HepG2 (cell line): ENCODE data around the gene PDZD7. TPM values are rescaled to one million over a fixed set of nuclear protein-coding genes. Genes with fewer than 3 reads are reported as not detected.
A peak's percentile ranks its signal among the peaks of the same experiment; 100 is the strongest.

Experiments
- ATF1 ChIP-seq: IDR thresholded peaks from 2 replicates; pipeline ENCODE4 v1.6.1; 2016; ENCODE audit warnings: mild to moderate bottlenecking, control low read depth
- CCAR2 ChIP-seq: fragments of 200-400 bp; formaldehyde crosslinking; optimal IDR thresholded peaks from 2 replicates; pipeline ENCODE3; 2018; ENCODE audit warnings: low read depth, mild to moderate bottlenecking, low read length, moderate library complexity
- FOXO1 ChIP-seq: sonication (generic); formaldehyde crosslinking; IDR thresholded peaks from 2 replicates; pipeline ENCODE4 v1.4.0; 2020; ENCODE audit warnings: missing genetic modification reagents
- GABPB1 ChIP-seq: IDR thresholded peaks from 2 replicates; pipeline ENCODE4 v1.6.1; 2016; ENCODE audit warnings: mild to moderate bottlenecking, missing genetic modification reagents, moderate library complexity, missing compliant biosample characterization
- KDM5B ChIP-seq: sonication (generic); formaldehyde crosslinking; IDR thresholded peaks from 2 replicates; pipeline ENCODE4 v1.4.0; 2020; ENCODE audit warnings: missing genetic modification reagents, mild to moderate bottlenecking, borderline replicate concordance
- NONO ChIP-seq, 2 experiments: fragments of 450-650 bp in 1 of 2; sonication (generic) in 1 of 2; formaldehyde crosslinking in 1 of 2; IDR thresholded peaks in 1 of 2; conservative IDR thresholded peaks in 1 of 2; 2 replicates each; pipeline versions ENCODE4 v1.6.1 to v1.8.0; 2017 to 2022; ENCODE audit warnings: mild to moderate bottlenecking in 1 of 2, missing genetic modification reagents in 1 of 2, moderate library complexity in 1 of 2
- PTBP1 ChIP-seq: fragments of 200-400 bp; formaldehyde crosslinking; IDR thresholded peaks from 2 replicates; pipeline ENCODE4 v1.6.1; 2018; ENCODE audit warnings: low read length, low read depth; ENCODE audit not compliant: poor library complexity, severe bottlenecking
- RBM22 ChIP-seq: fragments of 200-400 bp; formaldehyde crosslinking; optimal IDR thresholded peaks from 2 replicates; pipeline ENCODE3; 2017; ENCODE audit warnings: mild to moderate bottlenecking, low read length, moderate library complexity
- SALL1 ChIP-seq: sonication (generic); formaldehyde crosslinking; IDR thresholded peaks from 2 replicates; pipeline ENCODE4 v1.8.0; 2022; ENCODE audit warnings: mild to moderate bottlenecking, missing genetic modification reagents
- SALL2 ChIP-seq: sonication (generic); formaldehyde crosslinking; IDR thresholded peaks from 2 replicates; pipeline ENCODE4 v1.8.1; 2023; ENCODE audit warnings: mild to moderate bottlenecking, missing genetic modification reagents, inconsistent platforms
- TARDBP ChIP-seq: sonication (generic); formaldehyde crosslinking; IDR thresholded peaks from 2 replicates; pipeline ENCODE4 v1.8.0; 2022; ENCODE audit warnings: mild to moderate bottlenecking, missing genetic modification reagents
- ZFP82 ChIP-seq: sonication (generic); formaldehyde crosslinking; IDR thresholded peaks from 2 replicates; pipeline ENCODE4 v1.5.1; 2020; ENCODE audit warnings: mild to moderate bottlenecking, missing genetic modification reagents, borderline replicate concordance
- ZKSCAN8 ChIP-seq: IDR thresholded peaks from 2 replicates; pipeline ENCODE4 v1.6.1; 2016; ENCODE audit warnings: borderline replicate concordance, missing genetic modification reagents, missing compliant biosample characterization
- ZNF274 ChIP-seq: sonication (generic); formaldehyde crosslinking; IDR thresholded peaks from 2 replicates; pipeline ENCODE4 v1.5.1; 2020; ENCODE audit warnings: mild to moderate bottlenecking, missing genetic modification reagents
- ZNF317 ChIP-seq: sonication (generic); formaldehyde crosslinking; IDR thresholded peaks from 2 replicates; pipeline ENCODE4 v1.5.0; 2020; ENCODE audit warnings: mild to moderate bottlenecking, missing genetic modification reagents
- ZNF530 ChIP-seq: sonication (generic); formaldehyde crosslinking; IDR thresholded peaks from 2 replicates; pipeline ENCODE4 v1.5.0; 2020; ENCODE audit warnings: low read depth, mild to moderate bottlenecking, missing genetic modification reagents
- ZNF550 ChIP-seq: sonication (generic); formaldehyde crosslinking; IDR thresholded peaks from 2 replicates; pipeline ENCODE4 v1.4.0; 2020; ENCODE audit warnings: mild to moderate bottlenecking, missing genetic modification reagents, borderline replicate concordance
- ZNF589 ChIP-seq: sonication (generic); formaldehyde crosslinking; conservative IDR thresholded peaks from 2 replicates; pipeline ENCODE4 v1.8.0; 2022; ENCODE audit warnings: mild to moderate bottlenecking, moderate library complexity, missing genetic modification reagents
- ZNF607 ChIP-seq: sonication (generic); formaldehyde crosslinking; IDR thresholded peaks from 2 replicates; pipeline ENCODE4 v1.5.1; 2020; ENCODE audit warnings: missing genetic modification reagents, mild to moderate bottlenecking, borderline replicate concordance
- ZNF615 ChIP-seq: sonication (generic); formaldehyde crosslinking; IDR thresholded peaks from 2 replicates; pipeline ENCODE4 v1.5.0; 2020; ENCODE audit warnings: mild to moderate bottlenecking, missing genetic modification reagents, borderline replicate concordance
- ZNF644 ChIP-seq: IDR thresholded peaks from 2 replicates; pipeline ENCODE4 v1.6.1; 2016; ENCODE audit warnings: low read depth
- ZNF720 ChIP-seq: sonication (generic); formaldehyde crosslinking; IDR thresholded peaks from 2 replicates; pipeline ENCODE4 v1.4.0; 2020; ENCODE audit warnings: missing genetic modification reagents
- ZNF777 ChIP-seq: sonication (generic); formaldehyde crosslinking; IDR thresholded peaks from 2 replicates; pipeline ENCODE4 v1.4.0; 2020; ENCODE audit warnings: missing genetic modification reagents
- ZNF780A ChIP-seq: sonication (generic); formaldehyde crosslinking; IDR thresholded peaks from 2 replicates; pipeline ENCODE4 v1.8.0; 2022; ENCODE audit warnings: mild to moderate bottlenecking, missing genetic modification reagents, moderate library complexity
- ZSCAN12 ChIP-seq: sonication (generic); formaldehyde crosslinking; IDR thresholded peaks from 2 replicates; pipeline ENCODE4 v1.9.0; 2021; ENCODE audit warnings: mild to moderate bottlenecking, missing genetic modification reagents
- polyA plus RNA-seq, 8 experiments: library from polyadenylated mRNA; depleted of rRNA in 3 of 8; stranded (reverse) in 7 of 8; unstranded in 1 of 8; fragments of >200 nt; fragmentation: Illumina TruSeq in 4 of 8; extraction: Trizol in 4 of 8; gene quantifications; 2 replicates each; pipeline versions ENCODE4 v1.2.1 to v1.2.3, GENCODE V29; 2011 to 2016; ENCODE audit warnings: low read depth in 4 of 8, missing spikeins in 1 of 8, mixed read lengths in 1 of 8; ENCODE audit not compliant: insufficient read depth in 1 of 8
- total RNA-seq, 5 experiments: library from RNA; depleted of rRNA; stranded (reverse); fragments of >200 nt; fragmentation: Illumina TruSeq; extraction: Trizol; gene quantifications; 2 replicates each; pipeline ENCODE4 v1.2.3, GENCODE V29; 2016; ENCODE audit warnings: low read depth in 1 of 5
- TF ChIP-seq, protein P1 (sequence below): sonication (generic); formaldehyde crosslinking; IDR thresholded peaks from 2 replicates; pipeline ENCODE4 v1.4.0; 2020; ENCODE audit warnings: missing genetic modification reagents, borderline replicate concordance
- TF ChIP-seq, protein P2 (sequence below): sonication (generic); formaldehyde crosslinking; IDR thresholded peaks from 2 replicates; pipeline ENCODE4 v1.8.0; 2022; ENCODE audit warnings: mild to moderate bottlenecking, missing genetic modification reagents, moderate library complexity
- TF ChIP-seq, protein P3 (sequence below): IDR thresholded peaks from 2 replicates; pipeline ENCODE4 v1.6.1; 2016; ENCODE audit warnings: mild to moderate bottlenecking

PDZD7 gene
- total and polyA plus RNA-seq, 2 of the 13 experiments (the other 11 are each of a cell fraction or from before 2014, with no cell fraction given): 0.58 to 0.73 TPM

DNA sequence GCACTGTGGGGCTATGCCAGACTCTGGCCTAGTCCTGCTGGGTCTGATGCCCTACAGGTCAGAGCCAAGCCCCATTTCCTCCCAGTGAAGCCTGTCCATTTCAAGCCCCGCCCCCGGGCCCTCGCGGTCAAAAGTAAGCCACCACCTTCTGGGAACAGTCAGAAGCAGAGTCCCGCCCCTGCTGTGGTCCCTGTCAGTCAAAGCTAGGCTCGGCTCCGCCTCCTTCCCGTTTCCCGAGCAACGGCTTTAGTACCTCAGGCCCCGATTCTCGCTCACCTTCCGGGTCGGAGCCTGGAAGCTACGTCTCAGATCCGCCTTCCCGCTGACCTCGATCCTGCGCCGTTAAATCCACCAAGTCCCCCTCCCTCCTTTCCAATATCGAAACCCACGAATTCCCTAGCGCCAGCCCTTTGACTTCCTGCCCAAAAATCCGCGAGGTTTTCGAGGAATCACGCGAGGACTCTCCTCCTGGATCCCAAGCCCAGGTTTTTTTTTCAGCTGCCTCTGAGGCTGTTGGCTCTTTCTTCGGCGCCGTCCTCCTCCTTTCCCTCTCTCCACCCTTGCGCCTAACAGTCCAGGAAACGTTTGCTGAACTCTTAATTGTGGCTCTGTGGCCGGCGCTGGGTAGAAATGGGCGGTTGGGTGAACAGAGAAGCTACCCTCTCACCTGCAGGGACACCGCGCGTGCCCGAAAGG is 11.9 kb upstream of the PDZD7 start (continued):
- TF ChIP-seq ZNF550: no peak
- no peak for TF ChIP-seq RBM22
- TF ChIP-seq ATF1: peak; percentile 44; the same call in 1 of the 2 replicates
- peak; percentile 45; the same call in 1 of the 2 replicates for TF ChIP-seq ZNF777 (CRISPR knock-in tag)
- TF ChIP-seq ZNF607 (CRISPR knock-in tag): peak; percentile 60; the same call in 1 of the 2 replicates
- peak; percentile 75 for TF ChIP-seq GABPB1 (CRISPR knock-in tag)
- TF ChIP-seq, protein P1, sequence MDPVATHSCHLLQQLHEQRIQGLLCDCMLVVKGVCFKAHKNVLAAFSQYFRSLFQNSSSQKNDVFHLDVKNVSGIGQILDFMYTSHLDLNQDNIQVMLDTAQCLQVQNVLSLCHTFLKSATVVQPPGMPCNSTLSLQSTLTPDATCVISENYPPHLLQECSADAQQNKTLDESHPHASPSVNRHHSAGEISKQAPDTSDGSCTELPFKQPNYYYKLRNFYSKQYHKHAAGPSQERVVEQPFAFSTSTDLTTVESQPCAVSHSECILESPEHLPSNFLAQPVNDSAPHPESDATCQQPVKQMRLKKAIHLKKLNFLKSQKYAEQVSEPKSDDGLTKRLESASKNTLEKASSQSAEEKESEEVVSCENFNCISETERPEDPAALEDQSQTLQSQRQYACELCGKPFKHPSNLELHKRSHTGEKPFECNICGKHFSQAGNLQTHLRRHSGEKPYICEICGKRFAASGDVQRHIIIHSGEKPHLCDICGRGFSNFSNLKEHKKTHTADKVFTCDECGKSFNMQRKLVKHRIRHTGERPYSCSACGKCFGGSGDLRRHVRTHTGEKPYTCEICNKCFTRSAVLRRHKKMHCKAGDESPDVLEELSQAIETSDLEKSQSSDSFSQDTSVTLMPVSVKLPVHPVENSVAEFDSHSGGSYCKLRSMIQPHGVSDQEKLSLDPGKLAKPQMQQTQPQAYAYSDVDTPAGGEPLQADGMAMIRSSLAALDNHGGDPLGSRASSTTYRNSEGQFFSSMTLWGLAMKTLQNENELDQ (CRISPR knock-in tag): no peak
- TF ChIP-seq TARDBP (CRISPR knock-in tag): no peak
- TF ChIP-seq ZNF589 (CRISPR knock-in tag): no peak
- TF ChIP-seq ZNF317 (CRISPR knock-in tag): no peak
- TF ChIP-seq ZFP82 (CRISPR knock-in tag): no peak
- TF ChIP-seq SALL2 (CRISPR knock-in tag): 0 out of 2 replicates have a peak, but pooled peaks have one; percentile 44
- TF ChIP-seq NONO (IDR thresholded peaks at IDR 0.05): no peak
- no peak for TF ChIP-seq NONO (CRISPR knock-in tag; conservative IDR thresholded peaks at IDR 0.05)
- no peak for TF ChIP-seq ZSCAN12
- TF ChIP-seq ZNF274: peak; percentile 75; the same call in 1 of the 2 replicates
- no peak for TF ChIP-seq ZNF780A
- TF ChIP-seq FOXO1 (CRISPR knock-in tag): no peak
- TF ChIP-seq KDM5B: no peak; the same call in 1 of the 2 replicates
- no peak for TF ChIP-seq CCAR2
- peak; percentile 33; the same call in 1 of the 2 replicates for TF ChIP-seq SALL1 (CRISPR knock-in tag)
- TF ChIP-seq, protein P2, sequence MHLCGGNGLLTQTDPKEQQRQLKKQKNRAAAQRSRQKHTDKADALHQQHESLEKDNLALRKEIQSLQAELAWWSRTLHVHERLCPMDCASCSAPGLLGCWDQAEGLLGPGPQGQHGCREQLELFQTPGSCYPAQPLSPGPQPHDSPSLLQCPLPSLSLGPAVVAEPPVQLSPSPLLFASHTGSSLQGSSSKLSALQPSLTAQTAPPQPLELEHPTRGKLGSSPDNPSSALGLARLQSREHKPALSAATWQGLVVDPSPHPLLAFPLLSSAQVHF (CRISPR knock-in tag): no peak
- TF ChIP-seq, protein P3, sequence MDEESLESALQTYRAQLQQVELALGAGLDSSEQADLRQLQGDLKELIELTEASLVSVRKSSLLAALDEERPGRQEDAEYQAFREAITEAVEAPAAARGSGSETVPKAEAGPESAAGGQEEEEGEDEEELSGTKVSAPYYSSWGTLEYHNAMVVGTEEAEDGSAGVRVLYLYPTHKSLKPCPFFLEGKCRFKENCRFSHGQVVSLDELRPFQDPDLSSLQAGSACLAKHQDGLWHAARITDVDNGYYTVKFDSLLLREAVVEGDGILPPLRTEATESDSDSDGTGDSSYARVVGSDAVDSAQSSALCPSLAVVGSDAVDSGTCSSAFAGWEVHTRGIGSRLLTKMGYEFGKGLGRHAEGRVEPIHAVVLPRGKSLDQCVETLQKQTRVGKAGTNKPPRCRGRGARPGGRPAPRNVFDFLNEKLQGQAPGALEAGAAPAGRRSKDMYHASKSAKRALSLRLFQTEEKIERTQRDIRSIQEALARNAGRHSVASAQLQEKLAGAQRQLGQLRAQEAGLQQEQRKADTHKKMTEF (CRISPR knock-in tag): peak; percentile 80
- TF ChIP-seq ZNF615 (CRISPR knock-in tag): no peak
- TF ChIP-seq ZNF530 (CRISPR knock-in tag): no peak
- no peak for TF ChIP-seq ZKSCAN8 (CRISPR knock-in tag)
- TF ChIP-seq ZNF720: no peak
- no peak for TF ChIP-seq ZNF644 (CRISPR knock-in tag)
- TF ChIP-seq PTBP1: no peak
